SK-N-SH (cell line): ENCODE measurements around the gene SBSN. TPM values are rescaled to one million over a fixed set of nuclear protein-coding genes. Genes with fewer than 3 reads are reported as not detected.

Experiments used
- EZH2phosphoT487 ChIP-seq: fragments of 200-600 bp; sonication (generic); IDR thresholded peaks from 2 replicates; pipeline ENCODE4 v1.6.1; 2017; ENCODE audit warnings: low read depth, mixed run types, mild to moderate bottlenecking, antibody characterized with exemption, moderate library complexity, borderline replicate concordance
- REST ChIP-seq: IDR thresholded peaks from 2 replicates; pipeline ENCODE4 v1.6.1; 2012; ENCODE audit warnings: mild to moderate bottlenecking, low read depth, low read length, moderate library complexity
- SIN3A ChIP-seq: IDR thresholded peaks from 2 replicates; pipeline ENCODE4 v1.6.1; 2012; ENCODE audit warnings: low read depth, mild to moderate bottlenecking, low read length, moderate library complexity, borderline replicate concordance
- TAF1 ChIP-seq: IDR thresholded peaks from 2 replicates; pipeline ENCODE4 v1.6.1; 2012; ENCODE audit warnings: low read depth, mild to moderate bottlenecking, low read length, moderate library complexity, borderline replicate concordance
- polyA plus RNA-seq, 3 experiments: library from polyadenylated mRNA; depleted of rRNA; stranded (reverse); fragments of >200 nt; gene quantifications; 2 replicates each; pipeline ENCODE4 v1.2.3, GENCODE V29; 2012
- TF ChIP-seq, protein P1 (sequence below): IDR thresholded peaks from 2 replicates; pipeline ENCODE4 v1.4.0; 2012; ENCODE audit warnings: low read depth, borderline replicate concordance

SBSN gene
- polyA plus RNA-seq, 1 of the 3 experiments (the other 2 are of a cell fraction) = 0.25 TPM

- TF ChIP-seq SIN3A = no peak
- TF ChIP-seq EZH2phosphoT487 = no peak
- TF ChIP-seq, protein P1, sequence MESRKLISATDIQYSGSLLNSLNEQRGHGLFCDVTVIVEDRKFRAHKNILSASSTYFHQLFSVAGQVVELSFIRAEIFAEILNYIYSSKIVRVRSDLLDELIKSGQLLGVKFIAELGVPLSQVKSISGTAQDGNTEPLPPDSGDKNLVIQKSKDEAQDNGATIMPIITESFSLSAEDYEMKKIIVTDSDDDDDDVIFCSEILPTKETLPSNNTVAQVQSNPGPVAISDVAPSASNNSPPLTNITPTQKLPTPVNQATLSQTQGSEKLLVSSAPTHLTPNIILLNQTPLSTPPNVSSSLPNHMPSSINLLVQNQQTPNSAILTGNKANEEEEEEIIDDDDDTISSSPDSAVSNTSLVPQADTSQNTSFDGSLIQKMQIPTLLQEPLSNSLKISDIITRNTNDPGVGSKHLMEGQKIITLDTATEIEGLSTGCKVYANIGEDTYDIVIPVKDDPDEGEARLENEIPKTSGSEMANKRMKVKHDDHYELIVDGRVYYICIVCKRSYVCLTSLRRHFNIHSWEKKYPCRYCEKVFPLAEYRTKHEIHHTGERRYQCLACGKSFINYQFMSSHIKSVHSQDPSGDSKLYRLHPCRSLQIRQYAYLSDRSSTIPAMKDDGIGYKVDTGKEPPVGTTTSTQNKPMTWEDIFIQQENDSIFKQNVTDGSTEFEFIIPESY = no peak
- no peak for TF ChIP-seq TAF1
- no peak for TF ChIP-seq REST
- TF ChIP-seq, all 33 proteins: peak for 0
Observed at GRCh38 chr19:35474104-35474503, 54.0 kb downstream of the SBSN start (continued).

Other genes starting within 250 kb of the SBSN start
- 0.13 TPM in 1 of 2 replicates, not detected in the other for gene HAMP, start 245.8 kb downstream of the SBSN start, polyA plus RNA-seq (2012; rRNA removed)
- gene MAG, start 236.2 kb downstream of the SBSN start, polyA plus RNA-seq (2012; rRNA removed) = not detected in 2 replicates
- gene CD22, start 199.1 kb downstream of the SBSN start, polyA plus RNA-seq (2012; rRNA removed) = 0.16 and 0.18 TPM in 2 replicates
- not detected in 2 replicates for gene FFAR1, start 180.4 kb downstream of the SBSN start, polyA plus RNA-seq (2012; rRNA removed)
- not detected in 2 replicates for gene FFAR3, start 169.9 kb downstream of the SBSN start, polyA plus RNA-seq (2012; rRNA removed)
- gene GPR42, start 157.2 kb downstream of the SBSN start, polyA plus RNA-seq (2012; rRNA removed) = not detected in 2 replicates
- gene FFAR2, start 80.1 kb downstream of the SBSN start, polyA plus RNA-seq (2012; rRNA removed) = not detected in 2 replicates
- gene KRTDAP, start 37.8 kb downstream of the SBSN start, polyA plus RNA-seq (2012; rRNA removed) = not detected in 2 replicates
- not detected in 2 replicates for gene DMKN, start 14.7 kb downstream of the SBSN start, polyA plus RNA-seq (2012; rRNA removed)
- not detected in 2 replicates for gene GAPDHS, start 5.1 kb upstream of the SBSN start, polyA plus RNA-seq (2012; rRNA removed)
- gene TMEM147, start 17.3 kb upstream of the SBSN start, polyA plus RNA-seq (2012; rRNA removed) = 201 and 202 TPM in 2 replicates
- gene ATP4A, start 35.3 kb upstream of the SBSN start, polyA plus RNA-seq (2012; rRNA removed) = not detected in 2 replicates
- not detected in 2 replicates for gene PMIS2, start 57.9 kb upstream of the SBSN start, polyA plus RNA-seq (2012; rRNA removed)
- 5.1 and 7.1 TPM in 2 replicates for gene HAUS5, start 84.4 kb upstream of the SBSN start, polyA plus RNA-seq (2012; rRNA removed)
- 48.5 and 69.9 TPM in 2 replicates for gene RBM42, start 100.7 kb upstream of the SBSN start, polyA plus RNA-seq (2012; rRNA removed)
- gene ETV2, start 113.4 kb upstream of the SBSN start, polyA plus RNA-seq (2012; rRNA removed) = 0.84 and 1.6 TPM in 2 replicates
- gene COX6B1, start 120.0 kb upstream of the SBSN start, polyA plus RNA-seq (2012; rRNA removed) = 826 and 889 TPM in 2 replicates
- gene UPK1A, start 138.2 kb upstream of the SBSN start, polyA plus RNA-seq (2012; rRNA removed) = 0.11 and 0.16 TPM in 2 replicates
- not detected in 2 replicates for gene ZBTB32, start 176.2 kb upstream of the SBSN start, polyA plus RNA-seq (2012; rRNA removed)
- gene KMT2B, start 189.7 kb upstream of the SBSN start, polyA plus RNA-seq (2012; rRNA removed) = 18.2 and 29.2 TPM in 2 replicates
- 5.1 and 5.6 TPM in 2 replicates for gene IGFLR1, start 214.1 kb upstream of the SBSN start, polyA plus RNA-seq (2012; rRNA removed)
- gene U2AF1L4, start 217.1 kb upstream of the SBSN start, polyA plus RNA-seq (2012; rRNA removed) = 25.9 and 29.4 TPM in 2 replicates
- gene PSENEN, start 217.3 kb upstream of the SBSN start, polyA plus RNA-seq (2012; rRNA removed) = 66.3 and 99.2 TPM in 2 replicates
- gene LIN37, start 220.3 kb upstream of the SBSN start, polyA plus RNA-seq (2012; rRNA removed) = 21.1 and 25.2 TPM in 2 replicates
- 0.10 and 0.43 TPM in 2 replicates for gene HSPB6, start 228.7 kb upstream of the SBSN start, polyA plus RNA-seq (2012; rRNA removed)
- gene PROSER3, start 229.9 kb upstream of the SBSN start, polyA plus RNA-seq (2012; rRNA removed) = 12.3 and 12.5 TPM in 2 replicates
- 6.5 and 7.8 TPM in 2 replicates for gene ARHGAP33, start 247.3 kb upstream of the SBSN start, polyA plus RNA-seq (2012; rRNA removed)